IMR-90 (cell line): ENCODE measurements around the gene STARD4. TPM values are rescaled to one million over a fixed set of nuclear protein-coding genes. Genes with fewer than 3 reads are reported as not detected.

Source experiments
- ATAC-seq: fragments of 200-7000 bp; cut with Tn5 transposase; 2 replicates; pipeline ENCODE4 v1.9.1; 2020; ENCODE audit warnings: low read depth, mild to moderate bottlenecking, moderate library complexity
- BruUV-seq: library from RNA; stranded (reverse); fragments of 400-500 nt; replicated peaks from 2 replicates; lab custom pipeline; 2021; lab: Mats Ljungman, UMichigan
- CTCF ChIA-PET: fragments of 300-600 bp; formaldehyde crosslinking; extraction: SDS; loops from one replicate; lab custom pipeline; 2021; ENCODE audit warnings: antibody characterized with exemption; lab: Yijun Ruan, JAX
- POLR2A ChIA-PET: fragments of 300-600 bp; sonication (Branson Sonifier 250); formaldehyde crosslinking; loops from one replicate; lab custom pipeline; 2022; ENCODE audit warnings: antibody characterized with exemption; ENCODE audit not compliant: unreplicated experiment; lab: Charles Lee
- DNase-seq: peaks from one replicate; pipeline ENCODE4 v3.0.0; 2013
- H2AFZ ChIP-seq: replicated peaks from 2 replicates; pipeline ENCODE3; 2013; ENCODE audit warnings: low read length, mild to moderate bottlenecking; ENCODE audit not compliant: poor library complexity
- H2AK5ac ChIP-seq: 2 replicates; pipeline ENCODE4 v1.6.1; 2013; ENCODE audit warnings: low read depth, low read length, inconsistent platforms
- H2AK9ac ChIP-seq: replicated peaks from 2 replicates; pipeline ENCODE3; 2013; ENCODE audit warnings: mild to moderate bottlenecking, low read depth, low read length, moderate library complexity; ENCODE audit not compliant: poor library complexity
- H2BK120ac ChIP-seq: 2 replicates; pipeline ENCODE4 v1.6.1; 2013; ENCODE audit warnings: low read depth, low read length, inconsistent platforms
- H2BK15ac ChIP-seq: 3 replicates; pipeline ENCODE4 v1.6.1; 2013; ENCODE audit warnings: low read depth, low read length, inconsistent platforms
- H2BK20ac ChIP-seq: 2 replicates; pipeline ENCODE4 v1.6.1; 2013; ENCODE audit warnings: low read depth, mild to moderate bottlenecking, inconsistent platforms, low read length, moderate library complexity
- H2BK5ac ChIP-seq: 2 replicates; pipeline ENCODE4 v1.6.1; 2013; ENCODE audit warnings: mild to moderate bottlenecking, low read depth, low read length, inconsistent platforms; ENCODE audit not compliant: poor library complexity, severe bottlenecking
- H3K14ac ChIP-seq: replicated peaks from 2 replicates; pipeline ENCODE4 v1.6.1; 2013; ENCODE audit warnings: low read depth, low read length, inconsistent platforms
- H3K18ac ChIP-seq: 2 replicates; pipeline ENCODE4 v1.6.1; 2013; ENCODE audit warnings: low read depth, low read length, control low read depth
- H3K23ac ChIP-seq: 2 replicates; pipeline ENCODE4 v1.6.1; 2013; ENCODE audit warnings: low read depth, low read length, inconsistent platforms
- H3K27ac ChIP-seq: 2 replicates; pipeline ENCODE4 v1.5.1; 2013; ENCODE audit warnings: mild to moderate bottlenecking, control low read depth, low read length; ENCODE audit not compliant: insufficient read depth
- H3K27me3 ChIP-seq: 2 replicates; pipeline ENCODE4 v1.6.1; 2013; ENCODE audit warnings: low read length; ENCODE audit not compliant: control insufficient read depth, insufficient read depth
- H3K36me3 ChIP-seq: 2 replicates; pipeline ENCODE4 v1.6.1; 2013; ENCODE audit warnings: low read length, mixed read lengths; ENCODE audit not compliant: control insufficient read depth, insufficient read depth
- H3K4ac ChIP-seq: 2 replicates; pipeline ENCODE4 v1.6.1; 2013; ENCODE audit warnings: low read depth, low read length, inconsistent platforms
- H3K4me1 ChIP-seq: 2 replicates; pipeline ENCODE4 v1.6.1; 2013; ENCODE audit warnings: low read length, mixed read lengths; ENCODE audit not compliant: control insufficient read depth, insufficient read depth
- H3K4me2 ChIP-seq: 2 replicates; pipeline ENCODE4 v1.6.1; 2013; ENCODE audit warnings: low read depth, mild to moderate bottlenecking, control low read depth, low read length, moderate library complexity
- H3K4me3 ChIP-seq: 2 replicates; pipeline ENCODE4 v1.5.1; 2013; ENCODE audit warnings: low read depth, mild to moderate bottlenecking, control low read depth, low read length, moderate library complexity; ENCODE audit not compliant: insufficient read depth
- H3K56ac ChIP-seq: 2 replicates; pipeline ENCODE4 v1.6.1; 2013; ENCODE audit warnings: low read length, inconsistent platforms; ENCODE audit not compliant: insufficient read depth; ENCODE audit errors: extremely low read depth
- H3K79me1 ChIP-seq, 2 experiments: 2 replicates each; pipeline ENCODE4 v1.6.1; 2013; ENCODE audit warnings: low read length in 2 of 2, inconsistent platforms in 1 of 2, low read depth in 1 of 2
- H3K9ac ChIP-seq: 2 replicates; pipeline ENCODE4 v1.6.1; 2013; ENCODE audit warnings: low read depth, low read length, control low read depth
- H3K9me1 ChIP-seq: 2 replicates; pipeline ENCODE4 v1.6.1; 2013; ENCODE audit warnings: low read length, inconsistent platforms; ENCODE audit not compliant: insufficient read depth
- H3K9me3 ChIP-seq: 2 replicates; pipeline ENCODE4 v1.6.1; 2013; ENCODE audit warnings: low read length; ENCODE audit not compliant: control insufficient read depth, insufficient read depth
- H4K20me1 ChIP-seq: 2 replicates; pipeline ENCODE4 v1.6.1; 2013; ENCODE audit warnings: low read length, inconsistent platforms; ENCODE audit not compliant: insufficient read depth
- H4K5ac ChIP-seq: 2 replicates; pipeline ENCODE4 v1.6.1; 2013; ENCODE audit warnings: mild to moderate bottlenecking, low read depth, low read length, control low read depth
- H4K8ac ChIP-seq, 2 experiments: 2 replicates each; pipeline ENCODE4 v1.6.1; 2013; ENCODE audit warnings: low read depth in 2 of 2, low read length in 2 of 2, control low read depth in 1 of 2, inconsistent platforms in 1 of 2
- H4K91ac ChIP-seq: 2 replicates; pipeline ENCODE4 v1.6.1; 2013; ENCODE audit warnings: low read depth, low read length, inconsistent platforms; ENCODE audit not compliant: insufficient read depth
- BHLHE40 ChIP-seq: fragments of 150-350 bp; IDR thresholded peaks from 2 replicates; pipeline ENCODE4 v1.6.1; 2016; ENCODE audit warnings: mild to moderate bottlenecking, low read depth, low read length
- CEBPB ChIP-seq: IDR thresholded peaks from 2 replicates; pipeline ENCODE4 v1.6.1; 2012; ENCODE audit warnings: low read depth, low read length, improper control_type of control experiment
- CHD1 ChIP-seq: IDR thresholded peaks from 2 replicates; pipeline ENCODE4 v1.6.1; 2012; ENCODE audit warnings: low read depth, low read length, improper control_type of control experiment
- CTCF ChIP-seq: conservative IDR thresholded peaks from 2 replicates; pipeline ENCODE4 v1.5.1; 2012; ENCODE audit warnings: mild to moderate bottlenecking, low read depth, low read length, improper control_type of control experiment
- ELK1 ChIP-seq: fragments of 150-350 bp; IDR thresholded peaks from 2 replicates; pipeline ENCODE4 v1.6.1; 2016; ENCODE audit warnings: low read depth, mild to moderate bottlenecking, low read length, moderate library complexity, borderline replicate concordance
- FOS ChIP-seq: fragments of 150-350 bp; IDR thresholded peaks from 2 replicates; pipeline ENCODE4 v1.6.1; 2016; ENCODE audit warnings: low read depth, low read length
- MAFK ChIP-seq: IDR thresholded peaks from 2 replicates; pipeline ENCODE4 v1.6.1; 2012; ENCODE audit warnings: low read depth, low read length, improper control_type of control experiment
- MAZ ChIP-seq: IDR thresholded peaks from 2 replicates; pipeline ENCODE4 v1.6.1; 2012; ENCODE audit warnings: low read depth, mild to moderate bottlenecking, low read length, improper control_type of control experiment, moderate library complexity, borderline replicate concordance
- MXI1 ChIP-seq: IDR thresholded peaks from 2 replicates; pipeline ENCODE4 v1.6.1; 2012; ENCODE audit warnings: low read depth, mild to moderate bottlenecking, low read length, moderate library complexity, borderline replicate concordance
- NFE2L2 ChIP-seq: fragments of 150-350 bp; IDR thresholded peaks from 2 replicates; pipeline ENCODE4 v1.6.1; 2016; ENCODE audit warnings: low read depth, mild to moderate bottlenecking, low read length
- POLR2A ChIP-seq: IDR thresholded peaks from 2 replicates; pipeline ENCODE4 v1.6.1; 2012; ENCODE audit warnings: mild to moderate bottlenecking, low read depth, low read length
- RAD21 ChIP-seq: IDR thresholded peaks from 2 replicates; pipeline ENCODE4 v1.6.1; 2012; ENCODE audit warnings: low read length, improper control_type of control experiment
- RCOR1 ChIP-seq: IDR thresholded peaks from 2 replicates; pipeline ENCODE4 v1.6.1; 2012; ENCODE audit warnings: mild to moderate bottlenecking, low read length, improper control_type of control experiment; ENCODE audit not compliant: insufficient replicate concordance
- RFX5 ChIP-seq: IDR thresholded peaks from 2 replicates; pipeline ENCODE4 v1.8.0; 2012; ENCODE audit warnings: low read depth, mild to moderate bottlenecking, low read length, moderate library complexity
- SMC3 ChIP-seq: fragments of 150-350 bp; IDR thresholded peaks from 2 replicates; pipeline ENCODE4 v1.6.1; 2016; ENCODE audit warnings: low read depth, mild to moderate bottlenecking, antibody characterized with exemption, low read length, moderate library complexity
- USF2 ChIP-seq: fragments of 150-350 bp; IDR thresholded peaks from 2 replicates; pipeline ENCODE4 v1.6.1; 2017; ENCODE audit warnings: mild to moderate bottlenecking, antibody characterized with exemption, low read length, low read depth
- WGBS, 2 experiments: methylation state at CpG; one replicate each; pipeline versions ENCODE4 v1.1.5 to v1.1.7; 2013; ENCODE audit warnings: missing lambda C conversion rate in 2 of 2; ENCODE audit not compliant: insufficient read length in 1 of 2; ENCODE audit errors: extremely low coverage in 2 of 2; 5-methylcytosine and 5-hydroxymethylcytosine counted together
- dilution Hi-C: fragments of 300-500 bp; cut with HindIII; formaldehyde crosslinking; loops from one replicate; pipeline ENCODE4 v1.14.3; 2018; ENCODE audit warnings: low sequenced_read_pairs; ENCODE audit not compliant: unreplicated experiment
- in situ Hi-C: fragments of 300-500 bp; cut with MboI; formaldehyde crosslinking; loops from 3 replicates; pipeline ENCODE4 v1.14.3; 2019; ENCODE audit warnings: low sequenced_read_pairs, inconsistent platforms, mixed read lengths
- intact Hi-C: fragments of 100-400 bp; cut with micrococcal nuclease; formaldehyde crosslinking; loops from 2 replicates; pipeline ENCODE4 v1.10.0; 2022
- polyA plus RNA-seq, 3 experiments: library from polyadenylated mRNA; depleted of rRNA; stranded (reverse); fragments of >200 nt; gene quantifications; 2 replicates each; pipeline ENCODE4 v1.2.3, GENCODE V29; 2012; ENCODE audit warnings: low replicate concordance in 1 of 3
- total RNA-seq: library from RNA; depleted of rRNA; stranded (reverse); fragments of >200 nt; gene quantifications from 2 replicates; pipeline ENCODE4 v1.2.3, GENCODE V29; 2012

Gene STARD4
- total and polyA plus RNA-seq, 2 of the 4 experiments (the other 2 are of a cell fraction) = 21.5 to 30.3 TPM

- intact Hi-C loops = loop anchor here (10.0 kb wide), 1 partner anchor 763 kb away; no protein-coding TSS in a partner anchor
- no TSS peak for BruUV-seq
Observed at GRCh38 chr5:111517853-111518501, 5.6 kb upstream of the STARD4 start.

More at GRCh38 chr5:111517853-111518501, 5.6 kb upstream of the STARD4 start:
- ChIA-PET POLR2A (no interaction called here), CTCF (interaction anchor here (1.0 kb wide), 1 partner anchor 13 kb away, joined by 3 read pairs; no protein-coding TSS in a partner anchor)
- H3K23ac ChIP-seq = no peak overlapping the region
- no peak overlapping the region for H2BK20ac ChIP-seq
- H3K4me2 ChIP-seq = no peak overlapping the region
- H3K9me3 ChIP-seq = no peaks in the 10 kb centered on the region
- no peak overlapping the region for H3K27ac ChIP-seq
- TF ChIP-seq BHLHE40 (no peak), USF2 (no peak), MAFK (no peak), RFX5 (no peak), POLR2A (no peak), CTCF (no peak), FOS (no peak), CHD1 (no peak), MXI1 (no peak), MAZ (no peak), CEBPB (no peak), NFE2L2 (no peak), RCOR1 (no peak), ELK1 (no peak), SMC3 (no peak), RAD21 (no peak)
- no peaks in the 10 kb centered on the region for H4K20me1 ChIP-seq
- H3K4ac ChIP-seq = no peak overlapping the region
- H3K27me3 ChIP-seq = no peaks in the 10 kb centered on the region
- H4K91ac ChIP-seq = no peak overlapping the region
- H3K4me3 ChIP-seq = no peak overlapping the region
- no peak overlapping the region for H2BK15ac ChIP-seq
- no peak overlapping the region for H4K5ac ChIP-seq
- no peak overlapping the region for H2AFZ ChIP-seq
- no peaks in the 10 kb centered on the region for H3K9me1 ChIP-seq
- WGBS, 2 experiments = no CpG with 5 or more reads among the region's 5 CpGs
- DNase-seq (no peak), ATAC-seq (no peak)
- no peak overlapping the region for H2AK5ac ChIP-seq
- no peaks in the 10 kb centered on the region for H3K36me3 ChIP-seq
- H3K56ac ChIP-seq = no peak overlapping the region
- dilution Hi-C loops (no loop called here), in situ Hi-C loops (no loop called here)
- H2BK5ac ChIP-seq = no peak overlapping the region
- no peak overlapping the region for H3K14ac ChIP-seq
- H2AK9ac ChIP-seq = no peak overlapping the region
- no peak overlapping the region for H3K9ac ChIP-seq
- no peak overlapping the region for H4K8ac ChIP-seq
- no peaks in the 10 kb centered on the region for H3K4me1 ChIP-seq
- H3K79me1 ChIP-seq = no peaks in the 10 kb centered on the region
- H2BK120ac ChIP-seq = no peak overlapping the region
- no peak overlapping the region for H3K18ac ChIP-seq
